Adrenal gland (tissue), 5 donors: ENCODE data around the gene TOLLIP.

Experiments used
- POLR2A ChIP-seq, 2 donors: fragments of 450-650 bp; IDR thresholded peaks; one replicate each; pipeline ENCODE4 v1.6.1; 2017; ENCODE audit warnings: antibody characterized with exemption in 2 of 2, mild to moderate bottlenecking in 2 of 2, moderate library complexity in 1 of 2
- TF ChIP-seq, protein P1 (sequence below), 6 experiments: fragments of 450-650 bp in 4 of 6; fragments of 200-600 bp in 2 of 6; sonication (generic) in 1 of 6; IDR thresholded peaks; 1 replicate in 5 of 6; 2 replicates in 1 of 6; pipeline versions ENCODE4 v1.5.1 to v1.8.0; 2016 to 2021; ENCODE audit warnings: antibody characterized with exemption in 6 of 6, mild to moderate bottlenecking in 2 of 6, moderate library complexity in 1 of 6
- donor health status: DM: no; HTN: no; CAD: no.

DNA sequence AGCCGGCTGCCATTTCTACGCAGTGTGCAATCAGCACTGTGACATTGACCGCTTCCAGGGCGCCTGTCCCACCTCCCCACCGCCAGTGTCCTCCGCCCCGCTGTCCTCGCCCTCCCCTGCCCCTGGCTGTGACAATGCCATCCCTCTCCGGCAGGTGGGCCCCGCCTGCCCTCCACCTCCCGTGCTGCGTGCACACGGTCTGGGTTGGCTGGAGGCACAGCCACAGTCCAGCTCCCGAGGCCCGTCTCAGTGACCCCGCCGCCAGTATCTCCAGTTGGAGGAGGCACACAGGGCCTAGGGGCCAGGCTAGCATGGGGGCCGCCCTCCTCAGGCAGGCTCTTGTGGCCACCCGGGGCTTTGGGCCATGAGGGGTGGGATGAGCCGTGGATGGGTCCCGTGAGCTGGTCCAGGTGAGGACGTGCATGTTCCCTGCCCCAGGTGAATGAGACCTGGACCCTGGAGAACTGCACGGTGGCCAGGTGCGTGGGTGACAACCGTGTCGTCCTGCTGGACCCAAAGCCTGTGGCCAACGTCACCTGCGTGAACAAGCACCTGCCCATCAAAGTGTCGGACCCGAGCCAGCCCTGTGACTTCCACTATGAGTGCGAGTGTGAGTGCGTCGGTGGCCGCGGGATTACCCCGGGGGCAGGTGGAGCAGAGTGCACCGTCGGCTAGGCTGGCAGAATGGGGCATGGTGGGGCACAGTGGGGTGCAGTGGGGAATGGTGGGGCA lies 56.9 kb downstream of the TOLLIP start:
- TF ChIP-seq, protein P1, sequence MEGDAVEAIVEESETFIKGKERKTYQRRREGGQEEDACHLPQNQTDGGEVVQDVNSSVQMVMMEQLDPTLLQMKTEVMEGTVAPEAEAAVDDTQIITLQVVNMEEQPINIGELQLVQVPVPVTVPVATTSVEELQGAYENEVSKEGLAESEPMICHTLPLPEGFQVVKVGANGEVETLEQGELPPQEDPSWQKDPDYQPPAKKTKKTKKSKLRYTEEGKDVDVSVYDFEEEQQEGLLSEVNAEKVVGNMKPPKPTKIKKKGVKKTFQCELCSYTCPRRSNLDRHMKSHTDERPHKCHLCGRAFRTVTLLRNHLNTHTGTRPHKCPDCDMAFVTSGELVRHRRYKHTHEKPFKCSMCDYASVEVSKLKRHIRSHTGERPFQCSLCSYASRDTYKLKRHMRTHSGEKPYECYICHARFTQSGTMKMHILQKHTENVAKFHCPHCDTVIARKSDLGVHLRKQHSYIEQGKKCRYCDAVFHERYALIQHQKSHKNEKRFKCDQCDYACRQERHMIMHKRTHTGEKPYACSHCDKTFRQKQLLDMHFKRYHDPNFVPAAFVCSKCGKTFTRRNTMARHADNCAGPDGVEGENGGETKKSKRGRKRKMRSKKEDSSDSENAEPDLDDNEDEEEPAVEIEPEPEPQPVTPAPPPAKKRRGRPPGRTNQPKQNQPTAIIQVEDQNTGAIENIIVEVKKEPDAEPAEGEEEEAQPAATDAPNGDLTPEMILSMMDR (IDR thresholded peaks at IDR 0.05): no peak
- TF ChIP-seq POLR2A (IDR thresholded peaks at IDR 0.05): no peak
